K562 (cell line): ENCODE data around the gene BCAS3.

ENCODE experiments used
- ADNP ChIP-seq: fragments of 200-800 bp; sonication (Bioruptor generic); IDR thresholded peaks from 2 replicates; pipeline ENCODE4 v1.6.1; 2016; ENCODE audit warnings: missing genetic modification characterization, missing compliant biosample characterization
- COPS2 ChIP-seq: fragments of 450-650 bp; conservative IDR thresholded peaks from 2 replicates; pipeline ENCODE4 v1.6.1; 2016; ENCODE audit warnings: mild to moderate bottlenecking, moderate library complexity
- HDAC6 ChIP-seq: IDR thresholded peaks from 2 replicates; pipeline ENCODE4 v1.6.1; 2012; ENCODE audit warnings: low read depth, mild to moderate bottlenecking, control low read depth, inconsistent platforms, low read length, moderate library complexity
- NR2C2 ChIP-seq, 2 experiments: fragments of 200-800 bp in 1 of 2; sonication (Bioruptor generic) in 1 of 2; sonication (generic) in 1 of 2; formaldehyde crosslinking in 1 of 2; IDR thresholded peaks; 2 replicates each; pipeline versions ENCODE4 v1.6.1 to v1.8.0; 2016 to 2022; ENCODE audit warnings: mild to moderate bottlenecking in 1 of 2, missing compliant biosample characterization in 1 of 2, missing genetic modification characterization in 1 of 2, missing genetic modification reagents in 1 of 2
- PHF21A ChIP-seq: fragments of 450-650 bp; IDR thresholded peaks from 2 replicates; pipeline ENCODE4 v1.6.1; 2017; ENCODE audit warnings: low read depth, borderline replicate concordance
- RBBP5 ChIP-seq: fragments of 200-600 bp; sonication (generic); IDR thresholded peaks from 2 replicates; pipeline ENCODE4 v1.6.1; 2012; ENCODE audit warnings: borderline replicate concordance, mild to moderate bottlenecking, low read length, control low read depth, inconsistent platforms; ENCODE audit not compliant: insufficient read depth, poor library complexity, severe bottlenecking
- TARDBP ChIP-seq: fragments of 450-650 bp; IDR thresholded peaks from 2 replicates; pipeline ENCODE4 v1.6.1; 2016
- TGIF2 ChIP-seq: sonication (generic); formaldehyde crosslinking; IDR thresholded peaks from 2 replicates; pipeline ENCODE4 v1.8.1; 2022; ENCODE audit warnings: mild to moderate bottlenecking, missing genetic modification reagents, moderate library complexity
- ZNF239 ChIP-seq: fragments of 250-450 bp; sonication (Bioruptor Pico); IDR thresholded peaks from 2 replicates; pipeline ENCODE4 v1.4.0; 2020; ENCODE audit warnings: mild to moderate bottlenecking
- TF ChIP-seq, protein P1 (sequence below), 3 experiments: IDR thresholded peaks in 2 of 3; conservative IDR thresholded peaks in 1 of 3; 2 replicates each; pipeline ENCODE4 v1.5.1; 2011 to 2012; ENCODE audit warnings: low read length in 3 of 3, mild to moderate bottlenecking in 3 of 3, control low read depth in 2 of 3, improper control_type of control experiment in 1 of 3, inconsistent platforms in 1 of 3, low read depth in 1 of 3, mixed read lengths in 1 of 3, moderate library complexity in 1 of 3; ENCODE audit not compliant: insufficient read depth in 2 of 3
- TF ChIP-seq, protein P2 (sequence below), 2 experiments: fragments of 450-650 bp; IDR thresholded peaks; 2 replicates each; pipeline ENCODE4 v1.6.1; 2016; ENCODE audit warnings: mild to moderate bottlenecking in 2 of 2, borderline replicate concordance in 1 of 2, low read depth in 1 of 2, moderate library complexity in 1 of 2

DNA sequence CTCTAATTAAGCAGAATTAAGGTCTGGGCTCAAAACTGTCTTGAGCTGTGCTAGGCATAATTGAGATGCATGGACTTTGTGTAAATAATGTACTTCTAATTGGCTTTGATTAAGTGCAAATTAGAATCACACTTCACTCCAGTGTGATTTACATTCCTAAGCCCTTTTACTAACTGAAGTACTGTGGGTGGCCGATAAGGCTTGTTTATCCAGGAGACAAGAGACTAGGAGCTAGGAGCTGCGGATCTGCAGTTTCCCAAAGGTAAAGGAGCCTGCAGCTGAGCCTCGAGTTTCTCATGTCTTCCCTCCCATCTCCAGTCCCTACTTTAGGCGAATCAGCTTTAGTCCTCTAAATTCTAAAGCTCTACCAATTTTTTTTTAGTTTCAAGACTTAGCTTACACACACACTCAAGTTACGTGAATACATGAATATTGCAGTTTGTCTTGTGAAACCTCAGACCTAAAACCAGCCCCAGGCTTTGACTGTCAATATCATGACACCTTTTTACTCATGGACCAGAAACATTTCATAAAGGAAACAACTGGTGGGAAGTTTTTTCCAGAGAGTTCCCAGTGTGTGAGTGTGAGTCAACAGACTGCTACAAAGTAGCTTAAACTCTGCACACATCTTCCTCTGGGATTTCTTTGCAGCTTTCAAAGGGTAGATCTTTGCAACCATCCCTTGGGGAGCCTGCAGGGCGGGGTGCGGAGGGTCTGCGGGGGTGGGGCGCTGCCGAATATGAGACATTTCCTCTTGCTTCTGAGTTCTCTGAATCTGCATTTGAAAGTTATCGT, 608.1 kb downstream of the BCAS3 start:
- TF ChIP-seq HDAC6, result no peak
- TF ChIP-seq COPS2, result no peak
- TF ChIP-seq, protein P1, sequence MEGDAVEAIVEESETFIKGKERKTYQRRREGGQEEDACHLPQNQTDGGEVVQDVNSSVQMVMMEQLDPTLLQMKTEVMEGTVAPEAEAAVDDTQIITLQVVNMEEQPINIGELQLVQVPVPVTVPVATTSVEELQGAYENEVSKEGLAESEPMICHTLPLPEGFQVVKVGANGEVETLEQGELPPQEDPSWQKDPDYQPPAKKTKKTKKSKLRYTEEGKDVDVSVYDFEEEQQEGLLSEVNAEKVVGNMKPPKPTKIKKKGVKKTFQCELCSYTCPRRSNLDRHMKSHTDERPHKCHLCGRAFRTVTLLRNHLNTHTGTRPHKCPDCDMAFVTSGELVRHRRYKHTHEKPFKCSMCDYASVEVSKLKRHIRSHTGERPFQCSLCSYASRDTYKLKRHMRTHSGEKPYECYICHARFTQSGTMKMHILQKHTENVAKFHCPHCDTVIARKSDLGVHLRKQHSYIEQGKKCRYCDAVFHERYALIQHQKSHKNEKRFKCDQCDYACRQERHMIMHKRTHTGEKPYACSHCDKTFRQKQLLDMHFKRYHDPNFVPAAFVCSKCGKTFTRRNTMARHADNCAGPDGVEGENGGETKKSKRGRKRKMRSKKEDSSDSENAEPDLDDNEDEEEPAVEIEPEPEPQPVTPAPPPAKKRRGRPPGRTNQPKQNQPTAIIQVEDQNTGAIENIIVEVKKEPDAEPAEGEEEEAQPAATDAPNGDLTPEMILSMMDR (IDR thresholded peaks at IDR 0.05 in 2 of 3, conservative IDR thresholded peaks at IDR 0.05 in 1 of 3; ENCODE audit: insufficient read depth in 2 of 3, low read depth in 1 of 3, low read length in 3 of 3), result no peak
- TF ChIP-seq TGIF2, result no peak
- TF ChIP-seq RBBP5, result no peak
- no peak for TF ChIP-seq PHF21A
- TF ChIP-seq, protein P2, sequence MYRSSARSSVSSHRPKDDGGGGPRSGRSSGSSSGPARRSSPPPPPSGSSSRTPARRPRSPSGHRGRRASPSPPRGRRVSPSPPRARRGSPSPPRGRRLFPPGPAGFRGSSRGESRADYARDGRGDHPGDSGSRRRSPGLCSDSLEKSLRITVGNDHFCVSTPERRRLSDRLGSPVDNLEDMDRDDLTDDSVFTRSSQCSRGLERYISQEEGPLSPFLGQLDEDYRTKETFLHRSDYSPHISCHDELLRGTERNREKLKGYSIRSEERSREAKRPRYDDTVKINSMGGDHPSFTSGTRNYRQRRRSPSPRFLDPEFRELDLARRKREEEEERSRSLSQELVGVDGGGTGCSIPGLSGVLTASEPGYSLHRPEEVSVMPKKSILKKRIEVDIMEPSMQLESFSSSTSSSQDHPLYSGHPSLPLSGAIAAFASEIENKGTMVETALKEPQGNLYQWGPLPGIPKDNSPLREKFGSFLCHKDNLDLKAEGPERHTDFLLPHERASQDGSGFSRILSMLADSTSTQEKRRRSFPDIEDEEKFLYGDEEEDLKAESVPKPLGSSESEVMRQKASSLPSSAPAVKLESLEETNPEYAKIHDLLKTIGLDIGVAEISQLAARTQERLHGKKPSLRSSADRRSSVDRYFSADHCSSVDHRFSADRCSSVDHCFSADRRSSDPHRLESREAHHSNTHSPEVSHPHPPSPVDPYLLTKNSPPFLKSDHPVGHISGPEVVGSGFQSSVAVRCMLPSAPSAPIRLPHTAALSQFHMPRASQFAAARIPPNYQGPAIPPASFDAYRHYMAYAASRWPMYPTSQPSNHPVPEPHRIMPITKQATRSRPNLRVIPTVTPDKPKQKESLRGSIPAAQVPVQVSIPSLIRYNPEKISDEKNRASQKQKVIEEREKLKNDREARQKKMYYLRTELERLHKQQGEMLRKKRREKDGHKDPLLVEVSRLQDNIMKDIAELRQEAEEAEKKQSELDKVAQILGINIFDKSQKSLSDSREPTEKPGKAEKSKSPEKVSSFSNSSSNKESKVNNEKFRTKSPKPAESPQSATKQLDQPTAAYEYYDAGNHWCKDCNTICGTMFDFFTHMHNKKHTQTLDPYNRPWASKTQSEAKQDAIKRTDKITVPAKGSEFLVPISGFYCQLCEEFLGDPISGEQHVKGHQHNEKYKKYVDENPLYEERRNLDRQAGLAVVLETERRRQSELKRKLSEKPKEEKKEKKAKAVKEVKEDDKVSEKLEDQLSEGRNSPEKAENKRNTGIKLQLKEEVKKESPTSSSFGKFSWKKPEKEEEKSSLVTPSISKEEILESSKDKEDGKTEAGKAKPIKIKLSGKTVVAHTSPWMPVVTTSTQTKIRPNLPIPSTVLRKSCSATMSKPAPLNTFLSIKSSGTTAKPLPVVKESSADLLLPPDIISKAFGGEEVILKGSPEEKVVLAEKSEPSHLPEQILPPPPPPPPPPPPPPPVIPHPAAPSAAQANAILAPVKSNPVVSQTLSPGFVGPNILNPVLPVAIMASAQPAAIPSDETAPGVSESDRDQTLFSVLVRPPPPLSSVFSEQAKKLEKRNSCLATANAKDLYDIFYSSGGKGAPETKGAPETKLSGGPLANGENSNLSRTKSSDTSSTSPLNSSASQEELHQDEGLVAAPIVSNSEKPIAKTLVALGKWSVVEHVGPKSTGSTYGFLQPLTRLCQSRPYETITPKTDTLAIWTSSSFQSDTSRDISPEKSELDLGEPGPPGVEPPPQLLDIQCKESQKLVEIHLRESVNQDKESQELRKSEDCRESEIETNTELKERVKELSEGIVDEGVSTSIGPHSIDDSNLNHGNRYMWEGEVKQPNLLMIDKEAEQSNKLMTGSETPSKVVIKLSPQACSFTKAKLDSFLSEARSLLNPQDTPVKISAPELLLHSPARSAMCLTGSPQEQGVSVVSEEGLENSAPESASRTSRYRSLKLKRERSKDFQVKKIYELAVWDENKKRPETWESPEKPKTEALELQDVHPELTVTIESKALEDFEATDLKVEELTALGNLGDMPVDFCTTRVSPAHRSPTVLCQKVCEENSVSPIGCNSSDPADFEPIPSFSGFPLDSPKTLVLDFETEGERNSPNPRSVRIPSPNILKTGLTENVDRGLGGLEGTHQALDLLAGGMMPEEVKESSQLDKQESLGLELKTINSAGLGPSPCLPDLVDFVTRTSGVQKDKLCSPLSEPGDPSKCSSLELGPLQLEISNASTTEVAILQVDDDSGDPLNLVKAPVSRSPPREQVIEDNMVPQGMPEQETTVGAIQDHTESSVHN (IDR thresholded peaks at IDR 0.05; ENCODE audit: borderline replicate concordance in 1 of 2, low read depth in 1 of 2), result no peak
- no peak for TF ChIP-seq ZNF239
- TF ChIP-seq TARDBP, result no peak
- TF ChIP-seq NR2C2 (CRISPR knock-in tag; IDR thresholded peaks at IDR 0.05), result no peak
- no peak for TF ChIP-seq NR2C2 (tag; IDR thresholded peaks at IDR 0.05)
- TF ChIP-seq ADNP (tag), result no peak
